SK-N-SH (cell line): ENCODE measurements around the gene SNX3. TPM values are rescaled to one million over a fixed set of nuclear protein-coding genes. Genes with fewer than 3 reads are reported as not detected.

Source experiments
- CTCF ChIA-PET: fragments of 300-600, 350-600 bp; formaldehyde crosslinking; extraction: SDS; loops from one replicate; lab custom pipeline; 2021; lab: Yijun Ruan, JAX
- POLR2A ChIA-PET: fragments of 350-600 bp; sonication (Branson Sonifier 250); formaldehyde crosslinking; extraction: SDS; loops from one replicate; lab custom pipeline; 2020; ENCODE audit warnings: antibody characterized with exemption, inconsistent platforms; lab: Yijun Ruan, JAX
- DNase-seq: peaks from one replicate; pipeline ENCODE4 v3.0.0; 2012
- H2AFZ ChIP-seq: fragments of 200-600 bp; sonication (generic); 2 replicates; pipeline ENCODE4 v1.8.1; 2016; ENCODE audit warnings: antibody characterized with exemption, mild to moderate bottlenecking, low read depth
- H3F3A ChIP-seq: fragments of 200-600 bp; sonication (generic); replicated peaks from 2 replicates; pipeline ENCODE3; 2016; ENCODE audit warnings: antibody characterized with exemption, mild to moderate bottlenecking; ENCODE audit not compliant: insufficient read depth
- H3K27ac ChIP-seq, 2 experiments: fragments of 200-500 bp in 1 of 2; fragments of 200-600 bp in 1 of 2; sonication (Bioruptor generic) in 1 of 2; sonication (generic), shearing (Covaris generic) in 1 of 2; 2 replicates each; pipeline versions ENCODE4 v1.5.1 to v1.6.1; 2014 to 2016; ENCODE audit warnings: low read depth in 2 of 2, inconsistent platforms in 1 of 2, low read length in 1 of 2, mild to moderate bottlenecking in 1 of 2, mixed read lengths in 1 of 2
- H3K27me3 ChIP-seq: fragments of 200-600 bp; sonication (generic), shearing (Covaris generic); 2 replicates; pipeline ENCODE4 v1.6.1; 2016; ENCODE audit warnings: mixed run types; ENCODE audit not compliant: insufficient read depth
- H3K36me3 ChIP-seq, 2 experiments: fragments of 200-500 bp in 1 of 2; fragments of 200-600 bp in 1 of 2; sonication (Bioruptor generic) in 1 of 2; sonication (generic) in 1 of 2; replicated peaks in 1 of 2; 2 replicates each; pipeline versions ENCODE3 to v1.5.1; 2014 to 2016; ENCODE audit warnings: low read length in 1 of 2, mild to moderate bottlenecking in 1 of 2; ENCODE audit not compliant: insufficient read depth in 2 of 2, control insufficient read depth in 1 of 2
- H3K4me1 ChIP-seq, 2 experiments: fragments of 200-500 bp in 1 of 2; fragments of 200-600 bp in 1 of 2; sonication (Bioruptor generic) in 1 of 2; sonication (generic), shearing (Covaris generic) in 1 of 2; 2 replicates each; pipeline versions ENCODE4 v1.5.1 to v1.6.1; 2014 to 2016; ENCODE audit warnings: low read depth in 1 of 2, low read length in 1 of 2, mixed run types in 1 of 2; ENCODE audit not compliant: insufficient read depth in 2 of 2, control insufficient read depth in 1 of 2
- H3K4me2 ChIP-seq: fragments of 200-600 bp; sonication (generic), shearing (Covaris generic); 2 replicates; pipeline ENCODE4 v1.6.1; 2017; ENCODE audit warnings: mixed run types
- H3K4me3 ChIP-seq, 2 experiments: fragments of 200-500 bp in 1 of 2; fragments of 200-600 bp in 1 of 2; sonication (Bioruptor generic) in 1 of 2; sonication (generic), shearing (Covaris generic) in 1 of 2; 2 replicates each; pipeline versions ENCODE4 v1.5.1 to v1.8.1; 2014 to 2016; ENCODE audit warnings: low read depth in 2 of 2, inconsistent platforms in 1 of 2, low read length in 1 of 2, mild to moderate bottlenecking in 1 of 2, mixed read lengths in 1 of 2, moderate library complexity in 1 of 2
- H3K79me2 ChIP-seq: fragments of 200-600 bp; sonication (generic); 2 replicates; pipeline ENCODE4 v1.8.1; 2017; ENCODE audit warnings: mild to moderate bottlenecking; ENCODE audit not compliant: insufficient read depth
- H3K9ac ChIP-seq: fragments of 200-600 bp; sonication (generic); 2 replicates; pipeline ENCODE4 v1.6.1; 2017; ENCODE audit warnings: mixed run types
- H3K9me2 ChIP-seq: fragments of 200-600 bp; sonication (generic); 2 replicates; pipeline ENCODE4 v1.6.1; 2017; ENCODE audit warnings: mixed run types
- H3K9me3 ChIP-seq: fragments of 200-600 bp; sonication (generic); 2 replicates; pipeline ENCODE4 v1.6.1; 2017; ENCODE audit warnings: mixed run types, mild to moderate bottlenecking, moderate library complexity
- H4K20me1 ChIP-seq: fragments of 200-600 bp; sonication (generic); 2 replicates; pipeline ENCODE4 v1.6.1; 2017; ENCODE audit warnings: mild to moderate bottlenecking, mixed run types; ENCODE audit not compliant: insufficient read depth
- ELF1 ChIP-seq: IDR thresholded peaks from 2 replicates; pipeline ENCODE4 v1.4.0; 2012
- FOSL2 ChIP-seq: IDR thresholded peaks from 2 replicates; pipeline ENCODE4 v1.4.0; 2012; ENCODE audit warnings: low read depth, mild to moderate bottlenecking, moderate library complexity, borderline replicate concordance
- FOXM1 ChIP-seq: IDR thresholded peaks from 2 replicates; pipeline ENCODE4 v1.4.0; 2012; ENCODE audit warnings: low read depth, mild to moderate bottlenecking
- GATA2 ChIP-seq: sonication (generic); formaldehyde crosslinking; IDR thresholded peaks from 2 replicates; pipeline ENCODE4 v1.5.0; 2020; ENCODE audit warnings: mild to moderate bottlenecking, missing genetic modification reagents
- IRF3 ChIP-seq: fragments of 150-350 bp; IDR thresholded peaks from 2 replicates; pipeline ENCODE4 v1.6.1; 2016; ENCODE audit warnings: mild to moderate bottlenecking, low read depth, low read length
- JUND ChIP-seq: IDR thresholded peaks from 2 replicates; pipeline ENCODE4 v1.4.0; 2012
- MAX ChIP-seq: IDR thresholded peaks from 2 replicates; pipeline ENCODE4 v1.4.0; 2012; ENCODE audit warnings: low read depth
- MXI1 ChIP-seq: IDR thresholded peaks from 2 replicates; pipeline ENCODE4 v1.6.1; 2012; ENCODE audit warnings: mild to moderate bottlenecking, low read depth, low read length, improper control_type of control experiment
- NFIC ChIP-seq: IDR thresholded peaks from 2 replicates; pipeline ENCODE4 v1.4.0; 2012; ENCODE audit warnings: borderline replicate concordance
- POLR2AphosphoS5 ChIP-seq: IDR thresholded peaks from 2 replicates; pipeline ENCODE4 v1.6.1; 2012; ENCODE audit warnings: low read depth, low read length
- RCOR1 ChIP-seq: fragments of 150-350 bp; IDR thresholded peaks from 2 replicates; pipeline ENCODE4 v1.6.1; 2017; ENCODE audit warnings: antibody characterized with exemption, low read length
- RXRA ChIP-seq: IDR thresholded peaks from 2 replicates; pipeline ENCODE4 v1.4.0; 2012; ENCODE audit warnings: low read depth, mild to moderate bottlenecking, borderline replicate concordance
- SIN3A ChIP-seq: IDR thresholded peaks from 2 replicates; pipeline ENCODE4 v1.6.1; 2012; ENCODE audit warnings: low read depth, mild to moderate bottlenecking, low read length, moderate library complexity, borderline replicate concordance
- TAF1 ChIP-seq: IDR thresholded peaks from 2 replicates; pipeline ENCODE4 v1.6.1; 2012; ENCODE audit warnings: low read depth, mild to moderate bottlenecking, low read length, moderate library complexity, borderline replicate concordance
- USF2 ChIP-seq: fragments of 150-350 bp; IDR thresholded peaks from 2 replicates; pipeline ENCODE4 v1.6.1; 2017; ENCODE audit warnings: antibody characterized with exemption, low read length, low read depth, borderline replicate concordance
- ZBTB33 ChIP-seq: IDR thresholded peaks from 2 replicates; pipeline ENCODE4 v1.4.0; 2012; ENCODE audit warnings: low read depth, borderline replicate concordance
- WGBS: methylation state at CpG from one replicate; pipeline ENCODE4 v1.1.6; 2017; ENCODE audit warnings: low lambda C conversion rate; 5-methylcytosine and 5-hydroxymethylcytosine counted together
- polyA plus RNA-seq, 3 experiments: library from polyadenylated mRNA; depleted of rRNA; stranded (reverse); fragments of >200 nt; gene quantifications; 2 replicates each; pipeline ENCODE4 v1.2.3, GENCODE V29; 2012

The SNX3 gene
- polyA plus RNA-seq, 1 of the 3 experiments (the other 2 are of a cell fraction): 105 TPM

- CTCF ChIA-PET: no interaction called here
- Histone ChIP-seq H3K79me2 (no peaks in the 10 kb centered on the region), H3K27ac (no peak overlapping the region), H3K9me3 (no peaks in the 10 kb centered on the region), H4K20me1 (no peaks in the 10 kb centered on the region), H3K4me2 (no peak overlapping the region), H3K36me3 (no peaks in the 10 kb centered on the region), H3K9ac (no peak overlapping the region)
- DNase-seq: no peak
- no peak for TF ChIP-seq IRF3
- TF ChIP-seq GATA2 (CRISPR knock-in tag): no peak
- no peak for TF ChIP-seq ZBTB33
- no peak for TF ChIP-seq MAX
- no peak for TF ChIP-seq TAF1
- no peak for TF ChIP-seq SIN3A
- TF ChIP-seq, all 33 proteins: peak for 0
- H3F3A ChIP-seq: no peaks in the 10 kb centered on the region
- H3K4me1 ChIP-seq: no peaks in the 10 kb centered on the region
- POLR2A ChIA-PET: no interaction called here
- no peak overlapping the region for H2AFZ ChIP-seq
- no peak overlapping the region for H3K4me3 ChIP-seq
- 93% methylated on average over 7 of the region's 7 CpGs for WGBS
- H3K9me2 ChIP-seq: no peaks in the 10 kb centered on the region
- H3K27me3 ChIP-seq: no peaks in the 10 kb centered on the region
These were observed 60.2 kb downstream of the SNX3 start for GRCh38 chr6:108200631-108201030.

GRCh38 chr6:108200186-108200585 is 60.7 kb downstream of the SNX3 start:
- POLR2A ChIA-PET: no interaction called here
- H3K27me3 ChIP-seq: no peaks in the 10 kb centered on the region
- TF ChIP-seq NFIC (no peak), POLR2AphosphoS5 (no peak), FOSL2 (no peak), ZBTB33 (no peak), USF2 (no peak), JUND (no peak), RXRA (no peak), FOXM1 (no peak), TAF1 (no peak), GATA2 (CRISPR knock-in tag) (no peak), RCOR1 (no peak), MXI1 (no peak), ELF1 (no peak), MAX (no peak)

More at GRCh38 chr6:108200186-108200585, 60.7 kb downstream of the SNX3 start:
- CTCF ChIA-PET: no interaction called here
- no peak overlapping the region for H3K4me2 ChIP-seq
- H3K36me3 ChIP-seq: no peaks in the 10 kb centered on the region
- no peak overlapping the region for H3K27ac ChIP-seq
- H3K79me2 ChIP-seq: no peaks in the 10 kb centered on the region
- no peak overlapping the region for H3K4me3 ChIP-seq
- no peaks in the 10 kb centered on the region for H3K9me3 ChIP-seq
- no peak overlapping the region for H2AFZ ChIP-seq
- 99% methylated on average over 8 of the region's 8 CpGs for WGBS
- H3K4me1 ChIP-seq: no peaks in the 10 kb centered on the region
- no peaks in the 10 kb centered on the region for H4K20me1 ChIP-seq
- H3K9me2 ChIP-seq: no peaks in the 10 kb centered on the region
- DNase-seq: no peak
- H3K9ac ChIP-seq: no peak overlapping the region
- H3F3A ChIP-seq: no peaks in the 10 kb centered on the region
